CD4-positive, alpha-beta T cell treated with Interleukin-17A for 1 hour (primary cell): ENCODE data around the gene MAN2B2.

Experiments used
- DNase-seq: peaks from one replicate; pipeline ENCODE4 v3.0.0-alpha.2; 2020

Gene MAN2B2

GRCh38 chr4:6568148-6568547 is 6.8 kb upstream of the MAN2B2 start:
- no peak for DNase-seq

- DNase-seq: no peak
These were observed 6.2 kb upstream of the MAN2B2 start for GRCh38 chr4:6568689-6569332.

DNA sequence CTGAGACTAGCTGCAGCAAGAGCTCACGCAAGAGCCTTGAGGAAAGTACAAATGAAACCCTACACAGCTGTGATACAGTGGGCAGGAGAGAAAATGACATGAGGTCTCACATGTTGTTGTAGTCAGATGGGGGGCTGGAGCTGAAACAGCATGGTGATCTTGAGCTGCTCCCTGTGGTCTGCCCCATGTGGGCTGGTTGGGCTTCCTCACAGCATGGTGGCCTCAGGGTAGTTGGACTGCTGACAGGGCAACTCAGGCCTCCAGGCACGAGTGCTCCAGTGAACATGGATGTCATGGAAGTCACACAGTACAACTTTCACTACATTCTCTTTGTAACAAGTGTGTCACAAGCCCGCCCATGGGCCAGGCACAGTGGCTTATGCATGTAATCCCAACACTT is 3.4 kb upstream of the MAN2B2 start:
- no peak for DNase-seq

- DNase-seq: no peak
These were observed 1.4 kb upstream of the MAN2B2 start for GRCh38 chr4:6573551-6573950.

- no peak for DNase-seq
These were observed 823 bp upstream of the MAN2B2 start for GRCh38 chr4:6573986-6574746.

GRCh38 chr4:6575503-6576240 is 683 bp downstream of the MAN2B2 start:
- no peak for DNase-seq

DNA sequence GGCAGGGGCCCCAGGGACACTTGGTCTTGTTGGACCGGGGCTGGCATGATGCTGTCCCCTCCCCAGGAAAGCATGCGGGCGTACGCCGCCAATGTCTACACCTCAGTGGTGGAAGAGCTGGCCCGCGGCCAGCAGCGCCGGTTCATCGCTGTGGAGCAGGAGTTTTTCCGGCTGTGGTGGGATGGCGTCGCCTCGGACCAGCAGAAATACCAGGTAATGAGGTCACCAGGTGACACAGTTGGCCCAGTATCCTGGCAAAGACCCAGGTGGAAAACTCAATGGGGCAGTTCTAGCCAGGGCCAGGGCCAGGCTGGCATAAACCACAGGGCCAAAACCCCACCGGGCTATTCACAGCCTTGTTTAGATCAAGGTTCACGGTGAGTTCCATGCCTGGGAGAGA is 1.5 kb downstream of the MAN2B2 start:
- DNase-seq: no peak

GRCh38 chr4:6576932-6577331 is 1.9 kb downstream of the MAN2B2 start:
- DNase-seq: no peak

GRCh38 chr4:6577409-6577808 is 2.4 kb downstream of the MAN2B2 start:
- no peak for DNase-seq

DNA sequence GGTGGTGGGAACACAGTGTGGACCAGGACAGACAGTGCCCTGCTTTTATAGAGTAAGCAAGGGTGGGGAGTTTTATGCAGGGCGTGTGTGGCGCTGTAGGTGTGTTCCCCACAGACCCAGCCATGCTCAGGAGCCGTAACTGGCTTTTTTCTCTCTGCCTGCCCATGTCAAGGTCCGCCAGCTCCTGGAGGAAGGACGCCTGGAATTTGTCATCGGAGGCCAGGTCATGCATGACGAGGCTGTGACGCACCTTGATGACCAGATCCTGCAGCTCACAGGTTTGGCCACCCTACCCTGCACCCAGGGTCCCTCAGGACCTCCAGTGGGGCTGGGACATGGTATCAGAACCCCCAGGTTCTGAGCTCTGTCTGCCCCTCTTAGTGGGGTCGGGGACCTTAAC is 3.2 kb downstream of the MAN2B2 start:
- no peak for DNase-seq

GRCh38 chr4:6580353-6580752 is 5.4 kb downstream of the MAN2B2 start:
- DNase-seq: no peak

GRCh38 chr4:6581566-6582121 is 6.7 kb downstream of the MAN2B2 start:
- DNase-seq: no peak

GRCh38 chr4:6582889-6583490 is 8.0 kb downstream of the MAN2B2 start:
- DNase-seq: peak; percentile 18

- no peak for DNase-seq
These were observed 9.9 kb downstream of the MAN2B2 start for GRCh38 chr4:6584865-6585264.

GRCh38 chr4:6586715-6587325 is 11.8 kb downstream of the MAN2B2 start:
- no peak for DNase-seq

GRCh38 chr4:6589444-6589843 is 14.5 kb downstream of the MAN2B2 start:
- no peak for DNase-seq

DNA sequence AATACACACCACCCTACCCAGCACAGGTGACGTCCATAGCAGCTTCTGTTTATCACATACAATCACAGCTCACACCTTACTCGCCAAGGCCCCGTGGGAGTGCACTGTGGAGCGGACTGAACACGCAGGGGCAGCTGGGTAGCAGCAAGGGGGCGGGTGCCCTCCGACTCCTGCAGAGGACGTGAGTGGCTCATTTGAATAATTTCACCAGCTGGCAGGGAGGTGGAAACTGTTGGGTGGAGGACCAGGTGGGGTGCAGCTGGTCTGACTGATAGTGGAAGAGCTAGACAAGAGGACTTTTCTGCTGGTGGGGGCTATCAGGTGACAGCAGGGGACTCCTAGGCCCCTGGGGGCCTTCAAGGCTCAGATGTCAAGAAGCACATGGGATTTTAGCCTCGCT is 16.3 kb downstream of the MAN2B2 start:
- DNase-seq: no peak

GRCh38 chr4:6591781-6592180 is 16.8 kb downstream of the MAN2B2 start:
- no peak for DNase-seq

DNA sequence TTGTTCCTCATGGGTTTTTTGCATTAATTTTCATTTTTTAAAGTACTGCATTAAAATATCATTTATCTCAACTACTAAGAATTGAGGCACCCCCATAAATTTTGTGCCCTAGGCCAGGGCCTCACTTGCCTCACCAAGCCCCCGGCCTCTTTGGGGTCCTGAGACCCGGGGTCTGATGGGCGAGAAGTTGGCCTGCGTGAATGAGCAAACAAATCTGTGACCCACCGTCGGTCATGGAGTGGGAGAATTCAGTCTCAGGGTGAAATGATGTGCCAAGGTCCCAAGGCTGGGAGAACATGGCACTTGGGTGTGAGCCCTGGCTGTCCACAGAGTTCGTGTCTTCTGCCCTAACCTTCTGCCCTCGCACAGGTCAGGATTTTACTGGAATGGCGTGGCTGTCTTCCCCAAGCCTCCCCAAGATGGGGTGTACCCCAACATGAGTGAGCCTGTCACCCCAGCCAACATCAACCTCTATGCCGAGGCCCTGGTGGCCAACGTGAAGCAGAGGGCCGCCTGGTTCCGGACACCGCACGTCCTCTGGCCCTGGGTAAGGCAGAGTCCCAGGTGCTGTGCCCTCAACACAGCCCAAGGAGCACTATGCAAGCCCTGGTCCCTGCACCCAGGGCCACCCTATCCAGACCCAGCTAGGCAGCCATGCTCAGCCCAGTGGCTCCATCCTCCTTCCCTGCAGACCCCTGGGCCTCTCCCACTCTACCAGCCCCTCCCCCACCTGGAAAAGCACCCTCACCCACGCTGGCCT is 18.0 kb downstream of the MAN2B2 start:
- no peak for DNase-seq

GRCh38 chr4:6594341-6594740 is 19.4 kb downstream of the MAN2B2 start:
- DNase-seq: no peak

DNA sequence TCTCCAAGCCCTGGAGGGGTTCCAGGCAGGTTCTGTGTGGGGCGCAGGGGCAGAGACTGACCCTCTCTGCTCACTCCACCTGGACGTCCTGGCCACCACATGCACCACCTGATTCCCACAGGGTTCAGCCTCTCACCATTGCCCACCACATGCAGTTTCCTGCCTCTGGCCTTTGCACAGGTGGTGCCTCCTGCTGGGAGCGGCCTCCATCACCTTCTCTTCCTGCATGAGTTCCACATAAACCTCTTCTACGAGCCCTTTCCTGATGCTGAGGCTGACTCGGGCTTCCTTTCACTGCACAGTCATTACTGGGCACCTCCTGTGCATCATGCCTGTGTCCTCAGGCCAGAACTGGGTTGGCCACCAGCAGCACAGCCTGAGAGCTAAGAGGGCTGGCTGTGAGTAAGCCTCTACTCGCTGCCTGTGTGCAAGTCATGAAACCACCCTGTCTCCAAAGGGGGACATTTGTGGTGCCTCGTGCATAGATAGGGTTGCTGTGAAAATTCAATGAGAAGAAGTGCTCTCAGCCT is 19.9 kb downstream of the MAN2B2 start:
- DNase-seq: no peak
